ENCODE data around the gene GRIA4. TPM values are rescaled to one million over a fixed set of nuclear protein-coding genes. Genes with fewer than 3 reads are reported as not detected.

The GRIA4 gene
- 3.6 TPM in 1 of 2 replicates, not detected in the other for total RNA-seq

GRCh38 chr11:105609832-105610781 lies at the start of gene GRIA4:
Gene GRIA4, plus strand, starts transcription at chr11:105610073. Its CDS starts 925 bp downstream, at chr11:105610998.

GRCh38 chr11:106021967-106022794 lies 412.3 kb downstream of the GRIA4 start, which contains the start of gene MSANTD4:
Gene MSANTD4, minus strand, starts transcription at chr11:106022240. Its CDS starts 11,323 bp downstream, at chr11:106010917.

Small RNAs within 50 kb of the gene (small RNA-seq; reads per million reads assigned to genes)
- gene RNU4-55P = not detected
- gene RNU6-277P = not detected

All from thoracic aorta endothelial cell (primary cell).